Stimulated activated CD4-positive, alpha-beta T cell treated with anti-CD3 and anti-CD28 coated beads, Interleukin-2, amount 100 ng/mL, for 48 hours (primary cell): ENCODE results near the gene ZEB2.

Source experiments
- DNase-seq, 2 donors: peaks; one replicate each; pipeline ENCODE4 v3.0.0-alpha.2; 2020

Gene ZEB2

DNA sequence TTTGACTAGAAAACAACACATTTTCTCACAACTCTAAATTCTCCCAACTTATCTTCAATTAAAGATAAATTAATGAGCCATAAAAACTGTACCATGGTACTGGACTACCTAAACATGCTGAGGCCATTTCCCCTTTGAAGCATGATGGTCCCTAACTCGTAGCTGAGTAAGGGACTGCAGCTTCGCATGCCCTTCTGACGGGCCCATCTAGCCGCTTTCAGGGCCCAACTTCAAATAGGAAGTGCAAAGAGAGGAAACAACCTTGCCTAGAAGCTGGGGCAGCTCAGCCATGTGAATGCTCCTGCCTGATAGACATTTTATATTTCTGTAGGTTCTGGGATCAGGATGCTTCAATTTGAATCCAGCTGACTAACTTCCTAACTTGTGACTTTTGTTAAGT is 72.4 kb downstream of the ZEB2 start:
- no peak for DNase-seq

DNA sequence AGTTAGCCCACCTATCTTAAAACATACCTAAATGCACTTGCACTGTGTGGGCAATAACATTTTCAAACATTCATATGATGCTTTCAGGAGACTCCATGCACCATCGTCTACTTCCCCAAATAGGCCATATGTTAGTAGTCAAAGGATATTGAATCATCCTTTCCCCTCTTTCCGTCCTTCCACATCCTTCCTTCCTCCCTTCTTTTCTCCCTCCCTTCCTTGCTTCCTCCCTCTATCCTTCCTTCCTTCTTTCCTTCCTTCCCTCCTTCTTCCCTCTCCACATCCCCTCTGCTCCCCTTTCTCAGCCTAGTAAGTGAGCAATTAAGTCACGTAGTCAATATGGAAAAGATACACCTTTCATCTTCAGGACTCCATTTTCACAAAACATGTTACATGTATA is 73.8 kb downstream of the ZEB2 start:
- no peak for DNase-seq

DNA sequence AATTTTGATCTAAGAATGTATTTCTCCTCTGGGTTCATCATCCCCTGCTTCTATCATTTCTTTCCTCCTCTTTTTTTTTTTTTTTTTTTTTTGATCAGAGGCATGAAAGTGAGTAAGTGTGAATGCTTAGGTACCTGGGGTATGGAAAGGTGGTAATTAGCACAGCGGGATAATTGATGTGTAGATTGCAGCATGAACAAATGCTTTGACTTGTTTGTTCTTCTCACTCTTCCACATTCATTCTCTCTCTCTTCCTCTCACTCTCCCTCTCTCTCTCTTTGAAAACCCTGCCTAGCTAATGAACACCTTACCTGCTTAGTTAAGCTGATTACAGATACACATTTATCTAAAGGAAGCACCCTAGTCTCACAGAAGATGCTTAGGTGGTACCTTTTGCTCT is 74.7 kb downstream of the ZEB2 start:
- DNase-seq, result no peak

DNA sequence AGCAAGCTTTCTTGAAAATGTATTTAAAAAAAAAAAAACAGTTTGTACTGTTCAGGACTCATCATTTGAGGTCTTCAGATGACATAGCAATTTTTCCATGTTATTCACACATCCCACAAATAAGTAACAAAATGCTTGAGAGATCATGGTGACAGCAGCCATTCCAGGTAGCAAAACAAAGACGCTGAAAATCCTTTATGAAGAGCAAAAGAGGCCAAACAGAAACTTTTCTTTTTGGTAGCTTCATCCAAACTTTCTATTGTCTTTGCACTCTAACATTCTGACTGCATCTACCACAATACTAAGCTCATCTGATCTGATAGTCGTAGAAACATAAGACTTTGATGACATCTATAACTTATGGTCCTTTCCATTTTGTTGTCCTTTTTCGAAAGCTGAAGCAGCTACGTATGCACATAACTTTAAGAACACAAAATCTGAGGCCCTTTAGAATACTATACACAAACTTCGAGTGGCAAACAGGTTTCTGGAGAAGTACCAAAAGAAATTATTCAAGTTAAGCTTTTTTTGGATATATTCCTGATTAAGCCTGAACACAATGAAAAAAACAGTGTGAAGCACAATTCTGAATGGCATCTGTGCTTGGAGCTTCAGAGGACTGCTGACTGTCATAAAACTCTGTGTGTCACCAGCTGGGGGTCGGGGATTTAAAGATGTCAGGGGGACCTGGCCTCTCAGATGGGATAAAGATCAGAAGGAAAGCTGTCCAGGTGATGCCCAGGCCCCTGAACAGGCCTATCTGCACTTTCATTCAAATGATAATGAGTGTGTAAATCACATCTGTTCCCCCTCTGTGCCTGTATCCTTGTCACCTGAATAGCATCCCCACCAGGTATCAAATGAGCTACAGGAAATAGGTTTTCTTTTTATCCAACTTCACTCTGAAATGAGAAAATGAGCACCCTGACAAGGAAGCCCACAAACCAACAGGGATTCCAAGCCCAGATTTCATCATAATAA is 75.8 kb downstream of the ZEB2 start:
- DNase-seq, result no peak

DNA sequence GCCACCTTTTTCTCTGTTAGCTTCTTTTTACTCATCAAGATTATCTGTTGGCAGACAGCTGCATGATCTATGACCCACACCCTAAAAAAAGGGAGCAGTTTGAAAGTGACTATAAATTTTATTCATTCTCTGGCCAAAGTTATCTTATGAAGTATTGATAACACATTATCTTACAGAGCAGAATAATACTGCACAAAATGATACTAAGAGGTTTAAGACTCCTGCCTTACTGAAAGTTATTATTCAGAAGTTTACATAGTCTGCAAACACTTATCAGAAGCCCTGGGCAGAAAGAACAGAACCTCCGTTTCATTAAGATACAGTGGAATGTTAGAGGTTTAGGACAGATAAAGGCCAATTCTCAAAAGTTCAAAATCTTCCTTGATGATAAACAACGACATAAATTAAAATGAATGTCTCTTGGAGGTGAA is 78.2 kb downstream of the ZEB2 start:
- no peak for DNase-seq

DNA sequence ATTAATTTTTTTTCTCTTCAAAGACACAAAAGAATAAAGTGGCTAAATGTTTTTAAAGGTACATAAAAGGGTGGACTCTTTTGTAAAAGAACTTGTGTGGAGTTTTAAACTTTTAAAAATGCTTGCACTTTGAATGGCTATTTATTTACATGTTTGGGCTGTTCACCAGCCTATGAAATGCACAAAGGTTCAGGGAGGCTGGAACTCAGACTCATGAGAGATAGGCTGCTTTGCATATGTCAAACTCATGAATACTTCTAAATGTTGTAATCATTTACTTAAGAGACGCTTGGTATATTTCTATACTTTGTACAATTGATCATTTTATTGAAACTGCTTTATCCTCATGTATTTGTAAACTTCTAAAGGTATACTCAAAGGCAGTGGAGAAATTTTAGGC is 79.9 kb downstream of the ZEB2 start:
- no peak for DNase-seq

DNA sequence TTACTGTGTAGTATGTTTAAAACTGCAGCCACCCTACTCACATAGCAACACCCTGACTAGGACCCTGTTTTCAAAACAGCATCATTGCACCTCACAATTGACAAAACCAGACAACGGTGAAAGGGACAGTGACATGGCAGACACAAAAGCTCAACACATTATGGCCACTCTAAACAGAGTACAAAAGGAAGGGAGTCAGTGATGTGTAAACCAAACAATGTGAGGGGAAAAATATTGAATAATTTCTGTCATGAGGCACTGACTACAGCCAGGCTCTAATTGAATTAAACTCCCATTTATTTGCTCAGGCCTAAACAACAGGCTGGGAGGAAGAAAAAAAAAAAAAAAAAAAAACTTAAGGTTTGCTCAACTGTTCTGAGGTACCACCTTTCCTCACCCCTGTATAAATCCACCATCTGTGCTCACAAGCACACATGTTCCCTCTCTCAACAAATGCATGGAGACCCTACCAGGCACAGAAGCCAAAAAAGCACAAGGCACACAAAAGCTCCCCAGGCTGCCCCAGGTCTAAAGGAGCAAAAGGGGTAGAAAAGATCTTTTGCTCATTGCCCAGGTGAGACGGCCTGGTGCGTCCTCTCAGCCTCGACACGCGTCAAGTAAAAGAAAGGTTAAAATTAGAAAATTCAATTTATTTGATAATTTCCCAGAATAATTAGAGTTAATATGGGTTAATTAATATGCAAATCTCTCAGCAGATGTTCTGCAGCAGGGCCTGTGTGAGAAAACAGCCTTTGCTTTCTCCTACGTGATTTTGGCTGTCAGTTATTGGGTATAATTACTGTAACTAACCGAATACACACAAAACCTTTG is 80.9 kb downstream of the ZEB2 start:
- no peak for DNase-seq

DNA sequence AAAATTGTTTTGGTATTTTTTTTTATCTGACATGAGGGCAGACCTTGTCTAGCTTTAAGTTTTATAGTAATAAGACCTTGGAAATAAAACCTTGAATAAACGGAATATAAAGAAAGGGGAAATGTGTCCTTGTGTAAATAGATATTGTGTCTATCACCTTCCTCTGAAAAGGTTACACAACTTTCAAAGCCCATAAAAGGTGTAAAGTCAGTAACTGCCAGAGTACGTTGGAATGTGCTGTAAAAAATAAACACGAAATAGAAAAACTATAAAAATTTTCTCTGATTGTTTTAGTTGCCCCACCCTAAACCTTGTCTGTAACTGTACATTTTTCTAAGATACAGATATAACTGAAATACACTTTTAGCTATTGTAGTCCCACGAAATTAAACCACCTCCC is 82.3 kb downstream of the ZEB2 start:
- DNase-seq, result no peak

DNA sequence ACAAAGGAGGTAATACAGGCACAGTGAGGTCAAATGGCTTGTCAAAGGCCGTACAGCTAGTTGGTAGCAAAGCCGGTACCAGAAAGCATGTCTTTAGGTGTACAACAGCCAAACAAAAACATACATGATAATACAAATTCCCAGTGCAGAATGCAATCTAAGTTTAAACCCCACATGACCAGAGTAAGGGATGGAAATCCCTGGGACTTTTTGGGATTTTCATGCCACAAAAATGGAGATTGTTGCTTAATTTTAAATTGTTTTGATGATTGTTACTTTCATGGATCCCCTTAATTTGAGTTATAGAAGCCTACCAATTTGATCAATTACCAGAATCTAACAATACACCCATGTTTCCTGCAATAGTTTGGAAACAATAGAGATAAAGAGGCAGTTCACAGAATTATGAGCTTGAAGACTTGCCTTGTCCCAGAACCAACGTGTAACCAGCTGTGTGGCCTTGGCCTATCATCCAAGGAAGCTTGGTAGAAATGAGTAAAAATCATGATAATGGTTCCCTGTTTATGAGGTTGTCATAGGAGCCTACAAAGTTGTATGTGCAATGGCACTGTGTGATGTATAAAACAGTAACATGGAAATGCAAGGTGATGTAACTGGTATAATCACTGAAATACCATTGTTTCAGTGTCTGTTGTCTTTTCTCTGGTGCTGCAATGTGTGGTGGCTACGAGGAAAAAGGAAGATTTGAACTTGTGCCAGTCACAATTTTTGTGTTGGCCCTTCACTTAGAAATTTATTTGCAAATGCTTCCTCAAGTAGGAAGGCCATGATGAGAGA is 85.3 kb downstream of the ZEB2 start:
- no peak for DNase-seq

DNA sequence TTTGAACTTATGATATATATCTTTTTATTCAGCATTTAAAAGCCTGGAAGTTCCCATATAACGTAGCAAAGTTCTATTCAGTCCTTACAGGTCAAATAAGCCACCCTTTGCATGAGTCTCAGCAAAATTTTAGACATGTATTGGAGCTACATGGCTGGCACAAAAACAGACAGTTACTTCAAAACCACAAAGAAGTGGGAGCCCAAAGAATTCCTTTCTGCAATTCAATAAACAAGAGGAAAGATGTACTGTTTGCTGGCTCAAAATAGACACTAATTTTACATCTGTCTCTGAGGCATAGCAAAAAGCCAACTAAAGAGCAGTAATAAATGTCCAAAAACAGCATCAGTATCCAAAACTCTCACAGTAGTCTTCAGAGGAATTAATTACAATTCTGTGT is 87.0 kb downstream of the ZEB2 start:
- DNase-seq, result no peak

DNA sequence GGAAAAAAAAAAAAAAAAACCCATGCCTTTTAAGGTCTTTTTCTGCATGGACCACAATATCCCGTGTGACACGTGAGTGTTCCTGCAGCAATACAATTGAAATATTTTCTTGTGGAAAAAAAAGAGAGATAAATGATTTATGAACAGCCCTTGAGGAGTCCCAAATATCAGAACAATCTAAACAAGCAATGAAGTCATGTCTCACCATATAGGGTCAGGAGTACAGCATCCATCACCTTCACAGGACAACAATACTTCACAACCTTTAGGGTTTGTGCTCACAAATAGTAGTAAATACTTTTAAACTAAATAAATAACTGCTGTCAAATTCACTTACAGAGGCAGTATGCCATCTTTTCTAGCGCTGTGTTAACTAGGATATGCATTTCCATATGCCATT is 87.9 kb downstream of the ZEB2 start:
- no peak for DNase-seq

DNA sequence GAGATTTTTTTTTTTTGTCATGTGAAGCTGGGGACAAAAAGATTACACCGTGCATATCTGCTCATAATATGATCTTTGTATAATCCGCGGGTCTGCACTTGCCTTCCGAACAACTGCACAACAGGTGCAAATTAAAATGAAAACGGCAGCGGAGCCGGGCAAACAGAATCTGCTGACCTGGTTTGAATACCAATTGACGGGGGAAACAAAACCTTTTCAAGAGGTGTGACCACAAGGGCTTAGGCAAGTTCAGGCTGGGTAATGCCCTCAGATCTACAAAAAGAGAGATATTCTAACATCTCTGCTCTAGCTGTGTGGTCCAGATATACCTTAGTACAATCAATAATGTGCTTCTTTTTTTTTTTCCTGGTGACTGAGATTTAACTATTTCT is 88.5 kb downstream of the ZEB2 start:
- no peak for DNase-seq

DNA sequence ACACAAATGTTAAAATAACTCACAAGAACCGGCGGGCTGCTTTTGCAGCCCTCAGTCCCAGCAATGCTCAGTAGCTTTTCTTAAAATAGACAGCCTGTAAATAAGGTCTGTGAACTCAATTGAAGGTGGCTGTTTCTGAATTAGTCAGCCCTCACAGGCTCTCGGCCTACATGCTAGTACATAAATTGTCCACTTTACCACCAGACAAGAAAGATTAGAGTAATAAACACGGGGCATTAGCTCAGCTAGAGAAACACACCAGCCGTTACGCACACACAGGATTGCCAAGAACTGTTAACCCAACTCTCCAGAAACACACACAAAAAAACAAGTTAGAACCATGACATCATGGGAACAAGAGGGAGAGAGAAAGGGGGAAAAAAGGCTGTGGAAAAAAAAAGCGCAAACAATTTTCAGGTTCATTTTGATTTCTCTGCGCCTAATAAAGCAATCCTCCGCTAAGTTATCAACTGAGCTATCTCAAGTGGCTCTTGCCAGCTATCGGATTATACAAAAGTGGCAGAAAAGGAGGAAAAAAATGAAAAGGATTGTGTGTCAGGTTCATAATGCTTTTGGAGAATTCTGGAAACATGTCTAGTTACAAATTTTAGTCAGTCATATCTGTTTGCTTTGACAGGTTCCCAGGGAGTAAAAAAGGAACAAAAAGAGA is 89.1 kb downstream of the ZEB2 start:
- DNase-seq, result no peak

DNA sequence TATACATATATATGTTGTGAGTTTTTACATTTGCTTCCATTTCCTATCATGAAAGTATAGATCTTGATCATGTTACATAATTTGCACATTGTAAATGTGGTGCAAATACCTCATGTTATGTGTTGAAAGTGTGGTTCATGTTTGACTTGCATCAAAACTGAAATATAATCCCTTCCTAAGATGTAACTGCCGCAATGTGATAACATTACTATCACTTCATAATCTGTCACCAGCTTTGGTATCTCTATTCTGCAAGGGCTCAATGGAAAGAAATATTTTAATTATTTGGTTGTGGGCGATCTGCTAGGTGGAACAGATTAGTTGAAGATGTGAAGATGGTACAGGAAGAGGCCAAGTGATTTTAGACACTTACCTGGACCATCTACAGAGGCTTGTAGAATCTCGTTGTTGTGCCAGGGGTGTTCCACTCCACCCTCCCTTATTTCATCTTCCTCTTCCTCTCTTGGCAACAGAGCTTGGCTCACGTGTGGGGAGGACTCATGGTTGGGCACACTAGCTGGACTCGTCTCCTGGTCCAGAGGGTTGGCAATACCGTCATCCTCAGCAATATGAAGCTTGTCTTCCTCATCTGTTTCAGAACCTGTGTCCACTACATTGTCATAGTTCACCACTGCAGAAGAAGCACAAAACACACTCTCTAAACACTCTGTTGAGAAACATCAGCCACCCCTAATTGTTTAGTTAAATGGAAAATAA is 90.4 kb downstream of the ZEB2 start:
- no peak for DNase-seq

DNA sequence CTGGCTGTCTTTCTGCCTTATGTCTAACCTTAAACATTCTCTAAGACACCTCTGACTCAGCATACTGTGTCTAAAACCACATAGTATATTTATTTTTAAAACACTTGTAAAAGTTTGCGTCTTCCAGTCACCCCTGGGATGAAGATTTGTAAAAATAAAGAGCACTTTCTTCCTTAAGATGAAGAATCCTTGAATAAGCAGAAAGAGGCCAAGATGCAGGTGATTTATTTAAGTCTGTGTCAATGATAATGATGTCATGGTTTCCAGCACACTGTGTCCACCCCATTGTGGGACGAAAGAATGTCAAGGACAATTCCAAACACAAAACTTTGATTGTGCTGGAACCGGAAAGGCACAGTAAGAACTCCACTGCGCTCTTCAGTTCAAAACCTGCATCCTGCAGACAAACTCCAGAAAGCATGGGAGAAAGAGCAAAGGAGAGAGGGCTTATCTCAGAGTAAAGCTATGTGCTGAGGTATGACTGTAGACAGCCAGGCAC is 92.9 kb downstream of the ZEB2 start:
- no peak for DNase-seq

DNA sequence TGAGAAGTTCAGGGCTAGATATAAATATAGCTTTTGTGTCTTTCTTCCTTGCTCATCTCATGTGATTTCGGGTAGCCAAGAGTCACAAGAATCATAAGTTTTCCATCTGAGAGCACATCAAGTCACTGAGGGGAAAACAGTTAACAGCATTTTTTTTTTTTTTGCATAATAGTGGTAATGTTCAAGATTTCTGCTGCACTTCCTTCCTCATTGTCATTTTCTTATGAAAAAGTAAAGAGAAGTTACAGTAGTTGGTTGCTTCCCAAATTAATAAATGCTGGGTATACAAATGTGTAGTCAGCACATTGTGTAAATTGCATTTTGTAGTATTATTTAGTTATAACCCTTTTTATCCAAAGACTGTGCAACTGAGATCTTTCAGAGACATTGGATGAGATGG is 93.6 kb downstream of the ZEB2 start:
- no peak for DNase-seq

DNA sequence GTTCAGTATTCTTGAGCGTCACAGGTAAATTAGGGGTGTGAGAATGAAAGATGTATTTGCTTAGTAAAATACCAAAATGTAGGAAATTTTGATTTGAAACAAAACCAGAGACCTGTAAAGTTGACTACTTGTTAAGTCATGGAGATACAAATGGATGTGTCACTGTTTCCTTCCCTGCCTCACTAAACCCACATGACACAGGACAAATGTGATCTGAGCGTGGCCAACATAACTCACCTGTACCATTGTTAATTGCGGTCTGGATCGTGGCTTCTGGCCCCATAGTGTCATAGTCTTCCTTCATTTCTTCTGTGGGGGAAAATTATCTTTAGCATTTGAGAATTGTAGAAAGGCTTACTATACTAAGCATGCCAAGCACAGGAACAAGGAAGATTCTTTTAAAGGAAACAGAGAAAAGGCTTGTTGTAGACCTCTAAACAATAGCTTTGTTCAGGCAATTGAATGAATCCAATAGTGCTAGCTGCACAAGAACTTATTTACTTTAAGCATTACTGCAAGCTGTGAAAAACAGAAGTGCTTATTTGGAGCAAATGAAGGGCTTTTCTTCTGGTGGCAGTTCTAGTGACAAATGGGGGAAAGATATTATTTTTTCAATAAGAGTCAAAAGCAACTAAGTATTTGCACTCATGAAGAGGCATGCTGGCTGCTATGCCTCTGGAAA is 95.2 kb downstream of the ZEB2 start:
- no peak for DNase-seq

DNA sequence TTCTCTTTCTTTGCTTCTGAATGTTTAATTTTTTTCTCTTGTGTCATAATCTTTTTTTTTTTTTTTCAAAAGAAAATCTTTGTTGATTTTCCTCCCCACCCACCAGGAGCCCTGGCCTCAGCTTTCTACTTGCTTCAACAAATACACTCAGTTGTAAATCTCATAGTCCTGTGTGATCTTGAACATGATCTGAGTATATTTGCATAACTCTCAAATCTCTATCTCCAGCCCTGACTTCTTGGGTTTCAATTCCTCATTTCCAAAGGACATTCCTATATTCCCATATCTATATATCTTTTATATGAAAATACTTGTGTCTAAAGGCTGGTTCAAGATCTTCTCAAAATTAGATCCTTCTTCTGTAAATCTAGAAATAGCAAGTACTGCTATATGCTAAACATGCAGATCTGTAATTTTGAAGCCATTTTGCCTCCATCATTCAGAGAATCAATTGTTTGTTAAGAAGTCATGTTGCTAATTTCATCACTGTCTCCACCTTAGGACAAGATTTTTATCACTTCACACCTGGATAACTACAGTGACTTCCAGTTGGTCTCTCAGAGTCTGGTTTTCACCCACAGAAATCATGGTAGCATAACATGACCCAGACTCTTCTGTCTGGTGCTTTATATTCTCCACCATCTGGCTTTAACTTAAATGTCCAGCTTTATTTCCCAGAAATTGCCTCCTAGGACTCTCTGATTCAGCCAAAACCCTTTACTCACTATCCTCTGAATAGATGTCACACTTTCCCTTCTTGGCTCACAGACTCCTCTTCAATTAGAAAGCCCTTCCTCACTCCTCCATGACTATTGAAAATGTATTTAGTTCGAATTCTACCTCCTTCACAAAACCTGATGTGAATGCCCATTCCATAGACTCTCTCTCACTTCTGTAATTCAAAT is 98.1 kb downstream of the ZEB2 start:
- DNase-seq, result no peak

DNA sequence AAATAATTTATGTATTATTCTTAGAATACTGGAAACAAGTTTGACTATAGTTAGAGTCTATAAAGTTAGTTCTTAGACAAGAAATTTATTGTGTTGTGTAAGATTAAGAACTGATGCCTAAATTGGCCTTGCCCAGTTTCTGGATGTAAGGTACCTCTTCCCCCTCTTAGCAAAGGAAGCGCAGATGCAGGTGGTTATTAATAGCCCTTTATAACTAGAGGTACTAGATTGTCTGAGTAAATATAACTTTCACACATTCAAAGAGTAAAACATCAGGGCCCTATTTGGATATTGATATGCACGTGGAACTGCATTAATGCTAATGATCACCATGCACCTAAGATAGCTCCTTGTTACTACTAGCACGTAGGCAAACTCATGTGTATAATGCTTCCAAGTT is 100.7 kb downstream of the ZEB2 start:
- DNase-seq, result no peak

DNA sequence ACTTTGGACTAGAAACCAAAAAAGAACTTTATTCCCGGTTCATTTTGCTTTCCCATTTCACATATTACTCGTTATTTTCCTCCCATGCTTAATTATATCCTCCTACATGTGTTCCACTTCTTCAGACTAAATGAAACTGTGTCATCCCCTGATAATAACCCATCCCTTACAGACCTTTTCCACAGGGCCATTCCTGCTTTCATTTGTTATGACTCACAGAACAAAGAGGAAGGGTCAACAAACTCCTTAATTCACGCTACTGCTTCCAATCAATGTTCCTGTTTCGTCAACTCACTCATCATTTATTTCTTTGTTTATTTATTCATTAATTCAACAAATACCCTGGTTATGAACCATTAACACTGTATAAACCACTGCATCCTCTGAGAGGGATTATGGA is 104.5 kb downstream of the ZEB2 start:
- DNase-seq, result no peak
